Measurements from ENCODE around the gene ULBP1. TPM values are rescaled to one million over a fixed set of nuclear protein-coding genes. Genes with fewer than 3 reads are reported as not detected.

ULBP1 gene
- polyA plus RNA-seq, 1 experiment = 2.6 TPM

GRCh38 chr6:149974825-149975224, 11.1 kb downstream of the ULBP1 start:
- peaks cover 29% of the 10 kb centered on the region for H3K27me3 ChIP-seq (ENCODE audit: control insufficient read depth, insufficient read depth, low read length)
- H3K36me3 ChIP-seq (ENCODE audit: control insufficient read depth, insufficient read depth, low read length) = no peaks in the 10 kb centered on the region
- no peak for DNase-seq (ENCODE audit: low read depth)
- ChIA-PET POLR2A (no interaction called here), CTCF (no interaction called here)
- TF ChIP-seq CTCF (IDR thresholded peaks at IDR 0.05; ENCODE audit: insufficient read depth, low read depth, low read length) = no peak
- no peak overlapping the region for H3K4me3 ChIP-seq (ENCODE audit: low read depth, low read length)

- no peak for TF ChIP-seq CTCF (IDR thresholded peaks at IDR 0.05; ENCODE audit: insufficient read depth, low read depth, low read length)
- no peaks in the 10 kb centered on the region for H3K36me3 ChIP-seq (ENCODE audit: control insufficient read depth, insufficient read depth, low read length)
- peaks cover 24% of the 10 kb centered on the region for H3K27me3 ChIP-seq (ENCODE audit: control insufficient read depth, insufficient read depth, low read length)
- CTCF ChIA-PET = no interaction called here
- DNase-seq (ENCODE audit: low read depth) = no peak
- H3K4me3 ChIP-seq (ENCODE audit: low read depth, low read length) = no peak overlapping the region
- POLR2A ChIA-PET = no interaction called here
Observed at GRCh38 chr6:149975400-149975799, 11.7 kb downstream of the ULBP1 start.

GRCh38 chr6:149977221-149977620, 13.5 kb downstream of the ULBP1 start:
- H3K36me3 ChIP-seq (ENCODE audit: control insufficient read depth, insufficient read depth, low read length) = no peaks in the 10 kb centered on the region
- H3K27me3 ChIP-seq (ENCODE audit: control insufficient read depth, insufficient read depth, low read length) = peaks cover 24% of the 10 kb centered on the region
- H3K4me3 ChIP-seq (ENCODE audit: low read depth, low read length) = no peak overlapping the region
- ChIA-PET CTCF (no interaction called here), POLR2A (no interaction called here)
- TF ChIP-seq CTCF (IDR thresholded peaks at IDR 0.05; ENCODE audit: insufficient read depth, low read depth, low read length) = no peak
- DNase-seq (ENCODE audit: low read depth) = no peak

- H3K4me3 ChIP-seq (ENCODE audit: low read depth, low read length) = no peak overlapping the region
- ChIA-PET POLR2A (no interaction called here), CTCF (interaction anchor here (1.0 kb wide), 1 partner anchor 29 kb away, joined by 3 read pairs; no protein-coding TSS in a partner anchor)
- DNase-seq (ENCODE audit: low read depth) = no peak
- no peaks in the 10 kb centered on the region for H3K36me3 ChIP-seq (ENCODE audit: control insufficient read depth, insufficient read depth, low read length)
- H3K27me3 ChIP-seq (ENCODE audit: control insufficient read depth, insufficient read depth, low read length) = peaks cover 27% of the 10 kb centered on the region
- TF ChIP-seq CTCF (IDR thresholded peaks at IDR 0.05; ENCODE audit: insufficient read depth, low read depth, low read length) = no peak
Observed at GRCh38 chr6:149978610-149979009, 14.9 kb downstream of the ULBP1 start.

- Histone ChIP-seq H3K36me3 (ENCODE audit: control insufficient read depth, insufficient read depth, low read length) (no peaks in the 10 kb centered on the region), H3K27me3 (ENCODE audit: control insufficient read depth, insufficient read depth, low read length) (peaks cover 25% of the 10 kb centered on the region), H3K4me3 (ENCODE audit: low read depth, low read length) (no peak overlapping the region)
- ChIA-PET CTCF (interaction anchor here (1.0 kb wide), 1 partner anchor 28 kb away, joined by 3 read pairs; no protein-coding TSS in a partner anchor), POLR2A (no interaction called here)
- DNase-seq (ENCODE audit: low read depth) = no peak
- no peak for TF ChIP-seq CTCF (IDR thresholded peaks at IDR 0.05; ENCODE audit: insufficient read depth, low read depth, low read length)
Observed at GRCh38 chr6:149979293-149979692, 15.6 kb downstream of the ULBP1 start.

All from BJ (cell line).